Measurements from ENCODE around the gene CPOX. TPM values are rescaled to one million over a fixed set of nuclear protein-coding genes. Genes with fewer than 3 reads are reported as not detected.

Gene CPOX
- total and polyA plus RNA-seq, 2 experiments from 2014 or later: 13.3 to 38.3 TPM

GRCh38 chr3:98589331-98590036, 3.9 kb downstream of the CPOX start:
- H3K79me2 ChIP-seq (replicated peaks; ENCODE audit: insufficient read depth): peaks cover 18% of the 10 kb centered on the region
- peaks cover 9% of the 10 kb centered on the region for H4K20me1 ChIP-seq (replicated peaks; ENCODE audit: insufficient read depth)
- H3K27me3 Mint-ChIP-seq (ENCODE audit: insufficient read depth, low read depth, poor library complexity): peaks cover 8% of the 10 kb centered on the region
- ATAC-seq (no peak), DNase-seq (ENCODE audit: low spot score) (no peak)
- H3K9me2 ChIP-seq (ENCODE audit: insufficient read depth): no peaks in the 10 kb centered on the region
- TF ChIP-seq STAT1 (IDR thresholded peaks at IDR 0.05; ENCODE audit: unreplicated experiment) (no peak), ZNF462 (CRISPR knock-in tag; IDR thresholded peaks at IDR 0.05) (no peak), CTCF (conservative IDR thresholded peaks at IDR 0.05; ENCODE audit: low read depth in 2 of 2) (no peak), CREB1 (CRISPR knock-in tag; IDR thresholded peaks at IDR 0.05; ENCODE audit: low read depth) (no peak)
- H3K27ac Mint-ChIP-seq: no peak overlapping the region
- H3K36me3 ChIP-seq (ENCODE audit: insufficient read depth): peaks cover 32% of the 10 kb centered on the region
- H3K36me3 Mint-ChIP-seq (ENCODE audit: low read depth): peaks cover 57% of the 10 kb centered on the region
- H3K4me1 Mint-ChIP-seq: peaks cover 22% of the 10 kb centered on the region
- H3K27ac ChIP-seq (ENCODE audit: low read depth): no peak overlapping the region
- H2AFZ ChIP-seq: no peak overlapping the region
- no peaks in the 10 kb centered on the region for H3K27me3 ChIP-seq (ENCODE audit: insufficient read depth)
- H3K4me3 Mint-ChIP-seq: no peak overlapping the region
- no peaks in the 10 kb centered on the region for H3F3A ChIP-seq (replicated peaks; ENCODE audit: low read depth)
- no peak overlapping the region for H3K4me3 ChIP-seq
- H3K4me2 ChIP-seq: no peak overlapping the region
- no peaks in the 10 kb centered on the region for H3K9me3 Mint-ChIP-seq
- H3K4me1 ChIP-seq (ENCODE audit: insufficient read depth): peaks cover 7% of the 10 kb centered on the region

Measured in GM23338 (cell line).